ENCODE results near the gene MGRN1.

Gene MGRN1

GRCh38 chr16:4668313-4668960, 43.8 kb downstream of the MGRN1 start:
- Histone ChIP-seq H4K20me1 (ENCODE audit: insufficient read depth, low read length) (no peaks in the 10 kb centered on the region), H3K9me3 (replicated peaks; ENCODE audit: insufficient read depth, low read length) (no peaks in the 10 kb centered on the region), H3F3A (ENCODE audit: insufficient read depth, low read length) (peaks cover 16% of the 10 kb centered on the region; the same call in 1 of the 2 replicates), H3K4me1 (ENCODE audit: low read length) (peaks cover 16% of the 10 kb centered on the region), H3K9ac (ENCODE audit: low read length) (no peak overlapping the region), H3K79me2 (ENCODE audit: low read length) (peaks cover under 1% of the 10 kb centered on the region; the same call in 1 of the 2 replicates), H3K9me2 (replicated peaks; ENCODE audit: insufficient read depth, low read length) (no peaks in the 10 kb centered on the region), H3K4me2 (ENCODE audit: low read depth, low read length) (no peak overlapping the region), H3K27me3 (replicated peaks; ENCODE audit: insufficient read depth, low read length) (no peaks in the 10 kb centered on the region), H3K27ac (ENCODE audit: low read length) (no peak overlapping the region), H3K4me3 (ENCODE audit: low read length) (no peak overlapping the region), H3K36me3 (replicated peaks; ENCODE audit: insufficient read depth, low read length) (no peaks in the 10 kb centered on the region), H2AFZ (ENCODE audit: low read length) (no peak overlapping the region)
- no peak for DNase-seq
- no peak for TF ChIP-seq EZH2phosphoT487 (IDR thresholded peaks at IDR 0.05; ENCODE audit: low read length)
- no peak for TF ChIP-seq EZH2 (optimal IDR thresholded peaks at IDR 0.05; ENCODE audit: low read depth, low read length)
- no peak for TF ChIP-seq CTCF (IDR thresholded peaks at IDR 0.05; ENCODE audit: low read length)

- TF ChIP-seq EZH2 (optimal IDR thresholded peaks at IDR 0.05; ENCODE audit: low read depth, low read length) (no peak), EZH2phosphoT487 (IDR thresholded peaks at IDR 0.05; ENCODE audit: low read length) (no peak), CTCF (IDR thresholded peaks at IDR 0.05; ENCODE audit: low read length) (no peak)
- Histone ChIP-seq H3K9me3 (replicated peaks; ENCODE audit: insufficient read depth, low read length) (no peaks in the 10 kb centered on the region), H3K4me1 (ENCODE audit: low read length) (no peaks in the 10 kb centered on the region), H3K4me3 (ENCODE audit: low read length) (no peak overlapping the region), H2AFZ (ENCODE audit: low read length) (no peak overlapping the region), H3K27me3 (replicated peaks; ENCODE audit: insufficient read depth, low read length) (no peaks in the 10 kb centered on the region), H3K36me3 (replicated peaks; ENCODE audit: insufficient read depth, low read length) (no peaks in the 10 kb centered on the region), H3K9ac (ENCODE audit: low read length) (no peak overlapping the region), H3K9me2 (replicated peaks; ENCODE audit: insufficient read depth, low read length) (no peaks in the 10 kb centered on the region), H3K79me2 (ENCODE audit: low read length) (no peaks in the 10 kb centered on the region), H3K27ac (ENCODE audit: low read length) (no peak overlapping the region), H3F3A (ENCODE audit: insufficient read depth, low read length) (no peaks in the 10 kb centered on the region), H4K20me1 (ENCODE audit: insufficient read depth, low read length) (no peaks in the 10 kb centered on the region), H3K4me2 (ENCODE audit: low read depth, low read length) (no peak overlapping the region)
- no peak for DNase-seq
Observed at GRCh38 chr16:4673387-4674046, 48.9 kb downstream of the MGRN1 start.

GRCh38 chr16:4674926-4675530, 50.4 kb downstream of the MGRN1 start:
- Histone ChIP-seq H3K27me3 (replicated peaks; ENCODE audit: insufficient read depth, low read length) (no peaks in the 10 kb centered on the region), H2AFZ (ENCODE audit: low read length) (no peak overlapping the region), H3K9me2 (replicated peaks; ENCODE audit: insufficient read depth, low read length) (no peaks in the 10 kb centered on the region), H3K4me2 (ENCODE audit: low read depth, low read length) (no peak overlapping the region), H3K36me3 (replicated peaks; ENCODE audit: insufficient read depth, low read length) (no peaks in the 10 kb centered on the region), H3F3A (ENCODE audit: insufficient read depth, low read length) (no peaks in the 10 kb centered on the region), H3K9me3 (replicated peaks; ENCODE audit: insufficient read depth, low read length) (no peaks in the 10 kb centered on the region), H4K20me1 (ENCODE audit: insufficient read depth, low read length) (no peaks in the 10 kb centered on the region), H3K27ac (ENCODE audit: low read length) (no peak overlapping the region), H3K4me3 (ENCODE audit: low read length) (no peak overlapping the region), H3K79me2 (ENCODE audit: low read length) (no peaks in the 10 kb centered on the region), H3K4me1 (ENCODE audit: low read length) (no peaks in the 10 kb centered on the region), H3K9ac (ENCODE audit: low read length) (no peak overlapping the region)
- TF ChIP-seq EZH2 (optimal IDR thresholded peaks at IDR 0.05; ENCODE audit: low read depth, low read length) (no peak), EZH2phosphoT487 (IDR thresholded peaks at IDR 0.05; ENCODE audit: low read length) (no peak), CTCF (IDR thresholded peaks at IDR 0.05; ENCODE audit: low read length) (no peak)
- DNase-seq = no peak

Data from MM.1S (cell line).